AG10803 (cell line): ENCODE results near the gene NT5C3A.
"Not testable (repeated sequence)": the region's sequence is repeated elsewhere in the genome, so short reads cannot be mapped to it uniquely, and the experiment has no call there.

ENCODE experiments used
- DNase-seq: peaks from one replicate; pipeline ENCODE4 v3.0.0; 2010; ENCODE audit warnings: low read depth
- H3K4me3 ChIP-seq: 2 replicates; pipeline ENCODE4 v1.5.1; 2011; ENCODE audit warnings: mild to moderate bottlenecking, low read length, control low read depth
- CTCF ChIP-seq: conservative IDR thresholded peaks from 2 replicates; pipeline ENCODE4 v1.5.1; 2011; ENCODE audit warnings: mild to moderate bottlenecking, low read length, control low read depth, inconsistent platforms

NT5C3A gene

GRCh38 chr7:33024189-33024757 lies 38.3 kb downstream of the NT5C3A start:
- H3K4me3 ChIP-seq, result no peak overlapping the region
- no peak for TF ChIP-seq CTCF
- DNase-seq, result no peak

- H3K4me3 ChIP-seq, result no peak overlapping the region
- TF ChIP-seq CTCF, result no peak
- DNase-seq, result no peak
Observed at GRCh38 chr7:33012364-33012763, 50.2 kb downstream of the NT5C3A start.

GRCh38 chr7:33009734-33010133 lies 52.8 kb downstream of the NT5C3A start:
- no peak for TF ChIP-seq CTCF
- H3K4me3 ChIP-seq, result no peak overlapping the region

GRCh38 chr7:33005690-33006089 lies 56.9 kb downstream of the NT5C3A start:
- H3K4me3 ChIP-seq, DNase-seq: not testable (repeated sequence)

More at GRCh38 chr7:33009734-33010133, 52.8 kb downstream of the NT5C3A start:
- no peak for DNase-seq

- DNase-seq, H3K4me3 ChIP-seq: not testable (repeated sequence)
Observed at GRCh38 chr7:33005193-33005592, 57.4 kb downstream of the NT5C3A start.

GRCh38 chr7:33004104-33004616 lies 58.4 kb downstream of the NT5C3A start:
- H3K4me3 ChIP-seq, DNase-seq: not testable (repeated sequence)

- not testable (repeated sequence) for H3K4me3 ChIP-seq
- peak; percentile 22 for DNase-seq
Observed at GRCh38 chr7:33003111-33003510, 59.5 kb downstream of the NT5C3A start.

GRCh38 chr7:32999380-32999779 lies 63.2 kb downstream of the NT5C3A start:
- DNase-seq, H3K4me3 ChIP-seq: not testable (repeated sequence)

- H3K4me3 ChIP-seq, result not testable (repeated sequence)
Observed at GRCh38 chr7:32998361-32999171, 64.0 kb downstream of the NT5C3A start.

GRCh38 chr7:32997956-32998355 lies 64.6 kb downstream of the NT5C3A start:
- peak; percentile 35 for DNase-seq
- H3K4me3 ChIP-seq, result not testable (repeated sequence)

More at GRCh38 chr7:32998361-32999171, 64.0 kb downstream of the NT5C3A start:
- DNase-seq, result peak; percentile 89

- H3K4me3 ChIP-seq, DNase-seq: not testable (repeated sequence)
Observed at GRCh38 chr7:32992750-32993149, 69.8 kb downstream of the NT5C3A start.

- not testable (repeated sequence) for H3K4me3 ChIP-seq, DNase-seq
Observed at GRCh38 chr7:32991975-32992700, 70.4 kb downstream of the NT5C3A start.

GRCh38 chr7:32991068-32991585 lies 71.4 kb downstream of the NT5C3A start:
- DNase-seq, result peak; percentile 90

GRCh38 chr7:32988148-32988547 lies 74.4 kb downstream of the NT5C3A start:
- not testable (repeated sequence) for DNase-seq, H3K4me3 ChIP-seq

More at GRCh38 chr7:32991068-32991585, 71.4 kb downstream of the NT5C3A start:
- not testable (repeated sequence) for H3K4me3 ChIP-seq

GRCh38 chr7:32979902-32980301 lies 82.7 kb downstream of the NT5C3A start:
- DNase-seq, result peak; percentile 79

More at GRCh38 chr7:32979902-32980301, 82.7 kb downstream of the NT5C3A start:
- not testable (repeated sequence) for H3K4me3 ChIP-seq
